ENCODE results near the gene MTFMT. TPM values are rescaled to one million over a fixed set of nuclear protein-coding genes. Genes with fewer than 3 reads are reported as not detected.
A peak's percentile ranks its signal among the peaks of the same experiment; 100 is the strongest.

MTFMT gene
- total and polyA plus RNA-seq, 2 of the 13 experiments (the other 11 are each of a cell fraction or from before 2014, with no cell fraction given) = 9.9 to 23.2 TPM

DNA sequence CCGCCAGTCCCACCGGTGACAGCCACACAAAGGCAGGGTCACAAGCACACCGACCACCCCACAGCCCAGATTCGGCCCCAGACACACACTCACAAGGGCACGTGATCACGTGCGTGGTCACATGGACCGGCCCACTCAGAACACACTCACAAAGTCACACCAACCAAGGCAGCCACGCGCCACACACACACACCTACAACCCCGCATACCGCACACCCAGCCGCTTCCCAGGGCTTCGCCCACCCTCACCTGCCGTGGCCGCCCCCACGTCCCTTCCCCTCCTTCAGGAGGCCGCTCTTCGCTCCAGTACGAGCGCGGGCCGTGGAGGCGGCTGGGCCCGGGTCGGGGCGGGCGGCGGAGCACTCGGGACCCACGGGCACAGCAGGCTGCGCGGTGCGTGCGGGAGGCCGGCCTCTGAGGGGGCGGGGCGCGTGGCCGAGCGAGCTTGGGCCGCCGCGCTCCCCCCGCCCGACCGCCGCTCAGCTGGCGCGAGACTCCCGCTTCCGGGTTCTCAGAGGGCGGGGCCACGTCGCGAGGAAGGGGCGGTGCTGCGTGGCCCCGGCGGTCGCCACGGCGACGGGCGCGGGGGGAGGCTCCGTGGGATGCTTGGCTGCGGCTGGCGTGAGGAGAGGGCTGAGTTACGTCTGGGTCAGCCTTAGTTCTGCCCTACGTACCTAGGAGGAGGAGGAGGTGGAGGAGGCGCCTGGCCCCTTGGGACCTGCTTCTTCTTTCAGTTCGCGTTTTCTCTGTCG lies 39.8 kb downstream of the MTFMT start, which contains the start of gene SPG21 (continued):
- TF ChIP-seq, protein P1, sequence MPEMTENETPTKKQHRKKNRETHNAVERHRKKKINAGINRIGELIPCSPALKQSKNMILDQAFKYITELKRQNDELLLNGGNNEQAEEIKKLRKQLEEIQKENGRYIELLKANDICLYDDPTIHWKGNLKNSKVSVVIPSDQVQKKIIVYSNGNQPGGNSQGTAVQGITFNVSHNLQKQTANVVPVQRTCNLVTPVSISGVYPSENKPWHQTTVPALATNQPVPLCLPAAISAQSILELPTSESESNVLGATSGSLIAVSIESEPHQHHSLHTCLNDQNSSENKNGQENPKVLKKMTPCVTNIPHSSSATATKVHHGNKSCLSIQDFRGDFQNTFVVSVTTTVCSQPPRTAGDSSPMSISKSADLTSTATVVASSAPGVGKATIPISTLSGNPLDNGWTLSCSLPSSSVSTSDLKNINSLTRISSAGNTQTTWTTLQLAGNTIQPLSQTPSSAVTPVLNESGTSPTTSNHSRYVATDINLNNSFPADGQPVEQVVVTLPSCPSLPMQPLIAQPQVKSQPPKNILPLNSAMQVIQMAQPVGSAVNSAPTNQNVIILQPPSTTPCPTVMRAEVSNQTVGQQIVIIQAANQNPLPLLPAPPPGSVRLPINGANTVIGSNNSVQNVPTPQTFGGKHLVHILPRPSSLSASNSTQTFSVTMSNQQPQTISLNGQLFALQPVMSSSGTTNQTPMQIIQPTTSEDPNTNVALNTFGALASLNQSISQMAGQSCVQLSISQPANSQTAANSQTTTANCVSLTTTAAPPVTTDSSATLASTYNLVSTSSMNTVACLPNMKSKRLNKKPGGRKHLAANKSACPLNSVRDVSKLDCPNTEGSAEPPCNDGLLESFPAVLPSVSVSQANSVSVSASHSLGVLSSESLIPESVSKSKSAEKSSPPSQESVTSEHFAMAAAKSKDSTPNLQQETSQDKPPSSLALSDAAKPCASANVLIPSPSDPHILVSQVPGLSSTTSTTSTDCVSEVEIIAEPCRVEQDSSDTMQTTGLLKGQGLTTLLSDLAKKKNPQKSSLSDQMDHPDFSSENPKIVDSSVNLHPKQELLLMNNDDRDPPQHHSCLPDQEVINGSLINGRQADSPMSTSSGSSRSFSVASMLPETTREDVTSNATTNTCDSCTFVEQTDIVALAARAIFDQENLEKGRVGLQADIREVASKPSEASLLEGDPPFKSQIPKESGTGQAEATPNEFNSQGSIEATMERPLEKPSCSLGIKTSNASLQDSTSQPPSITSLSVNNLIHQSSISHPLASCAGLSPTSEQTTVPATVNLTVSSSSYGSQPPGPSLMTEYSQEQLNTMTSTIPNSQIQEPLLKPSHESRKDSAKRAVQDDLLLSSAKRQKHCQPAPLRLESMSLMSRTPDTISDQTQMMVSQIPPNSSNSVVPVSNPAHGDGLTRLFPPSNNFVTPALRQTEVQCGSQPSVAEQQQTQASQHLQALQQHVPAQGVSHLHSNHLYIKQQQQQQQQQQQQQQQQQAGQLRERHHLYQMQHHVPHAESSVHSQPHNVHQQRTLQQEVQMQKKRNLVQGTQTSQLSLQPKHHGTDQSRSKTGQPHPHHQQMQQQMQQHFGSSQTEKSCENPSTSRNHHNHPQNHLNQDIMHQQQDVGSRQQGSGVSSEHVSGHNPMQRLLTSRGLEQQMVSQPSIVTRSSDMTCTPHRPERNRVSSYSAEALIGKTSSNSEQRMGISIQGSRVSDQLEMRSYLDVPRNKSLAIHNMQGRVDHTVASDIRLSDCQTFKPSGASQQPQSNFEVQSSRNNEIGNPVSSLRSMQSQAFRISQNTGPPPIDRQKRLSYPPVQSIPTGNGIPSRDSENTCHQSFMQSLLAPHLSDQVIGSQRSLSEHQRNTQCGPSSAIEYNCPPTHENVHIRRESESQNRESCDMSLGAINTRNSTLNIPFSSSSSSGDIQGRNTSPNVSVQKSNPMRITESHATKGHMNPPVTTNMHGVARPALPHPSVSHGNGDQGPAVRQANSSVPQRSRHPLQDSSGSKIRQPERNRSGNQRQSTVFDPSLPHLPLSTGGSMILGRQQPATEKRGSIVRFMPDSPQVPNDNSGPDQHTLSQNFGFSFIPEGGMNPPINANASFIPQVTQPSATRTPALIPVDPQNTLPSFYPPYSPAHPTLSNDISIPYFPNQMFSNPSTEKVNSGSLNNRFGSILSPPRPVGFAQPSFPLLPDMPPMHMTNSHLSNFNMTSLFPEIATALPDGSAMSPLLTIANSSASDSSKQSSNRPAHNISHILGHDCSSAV (CRISPR knock-in tag; IDR thresholded peaks at IDR 0.05; ENCODE audit: borderline replicate concordance) = no peak
- TF ChIP-seq CENPX (CRISPR knock-in tag; IDR thresholded peaks at IDR 0.05) (no peak), ZNF446 (CRISPR knock-in tag; IDR thresholded peaks at IDR 0.05) (no peak), HOXA9 (CRISPR knock-in tag; IDR thresholded peaks at IDR 0.05; ENCODE audit: borderline replicate concordance) (no peak), ZMAT3 (CRISPR knock-in tag; conservative IDR thresholded peaks at IDR 0.05) (peak; percentile 72; the same call in 1 of the 2 replicates), ZNF333 (CRISPR knock-in tag; IDR thresholded peaks at IDR 0.05; ENCODE audit: borderline replicate concordance) (peak; percentile 85; the same call in 1 of the 2 replicates)
- TF ChIP-seq, protein P2, sequence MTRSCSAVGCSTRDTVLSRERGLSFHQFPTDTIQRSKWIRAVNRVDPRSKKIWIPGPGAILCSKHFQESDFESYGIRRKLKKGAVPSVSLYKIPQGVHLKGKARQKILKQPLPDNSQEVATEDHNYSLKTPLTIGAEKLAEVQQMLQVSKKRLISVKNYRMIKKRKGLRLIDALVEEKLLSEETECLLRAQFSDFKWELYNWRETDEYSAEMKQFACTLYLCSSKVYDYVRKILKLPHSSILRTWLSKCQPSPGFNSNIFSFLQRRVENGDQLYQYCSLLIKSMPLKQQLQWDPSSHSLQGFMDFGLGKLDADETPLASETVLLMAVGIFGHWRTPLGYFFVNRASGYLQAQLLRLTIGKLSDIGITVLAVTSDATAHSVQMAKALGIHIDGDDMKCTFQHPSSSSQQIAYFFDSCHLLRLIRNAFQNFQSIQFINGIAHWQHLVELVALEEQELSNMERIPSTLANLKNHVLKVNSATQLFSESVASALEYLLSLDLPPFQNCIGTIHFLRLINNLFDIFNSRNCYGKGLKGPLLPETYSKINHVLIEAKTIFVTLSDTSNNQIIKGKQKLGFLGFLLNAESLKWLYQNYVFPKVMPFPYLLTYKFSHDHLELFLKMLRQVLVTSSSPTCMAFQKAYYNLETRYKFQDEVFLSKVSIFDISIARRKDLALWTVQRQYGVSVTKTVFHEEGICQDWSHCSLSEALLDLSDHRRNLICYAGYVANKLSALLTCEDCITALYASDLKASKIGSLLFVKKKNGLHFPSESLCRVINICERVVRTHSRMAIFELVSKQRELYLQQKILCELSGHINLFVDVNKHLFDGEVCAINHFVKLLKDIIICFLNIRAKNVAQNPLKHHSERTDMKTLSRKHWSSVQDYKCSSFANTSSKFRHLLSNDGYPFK (CRISPR knock-in tag; IDR thresholded peaks at IDR 0.05; ENCODE audit: borderline replicate concordance) = peak; percentile 35; the same call in 1 of the 2 replicates
- TF ChIP-seq, protein P3, sequence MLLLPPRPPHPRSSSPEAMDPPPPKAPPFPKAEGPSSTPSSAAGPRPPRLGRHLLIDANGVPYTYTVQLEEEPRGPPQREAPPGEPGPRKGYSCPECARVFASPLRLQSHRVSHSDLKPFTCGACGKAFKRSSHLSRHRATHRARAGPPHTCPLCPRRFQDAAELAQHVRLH (CRISPR knock-in tag; IDR thresholded peaks at IDR 0.05; ENCODE audit: borderline replicate concordance, low read depth) = no peak
- TF ChIP-seq, protein P4, sequence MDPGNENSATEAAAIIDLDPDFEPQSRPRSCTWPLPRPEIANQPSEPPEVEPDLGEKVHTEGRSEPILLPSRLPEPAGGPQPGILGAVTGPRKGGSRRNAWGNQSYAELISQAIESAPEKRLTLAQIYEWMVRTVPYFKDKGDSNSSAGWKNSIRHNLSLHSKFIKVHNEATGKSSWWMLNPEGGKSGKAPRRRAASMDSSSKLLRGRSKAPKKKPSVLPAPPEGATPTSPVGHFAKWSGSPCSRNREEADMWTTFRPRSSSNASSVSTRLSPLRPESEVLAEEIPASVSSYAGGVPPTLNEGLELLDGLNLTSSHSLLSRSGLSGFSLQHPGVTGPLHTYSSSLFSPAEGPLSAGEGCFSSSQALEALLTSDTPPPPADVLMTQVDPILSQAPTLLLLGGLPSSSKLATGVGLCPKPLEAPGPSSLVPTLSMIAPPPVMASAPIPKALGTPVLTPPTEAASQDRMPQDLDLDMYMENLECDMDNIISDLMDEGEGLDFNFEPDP (CRISPR knock-in tag; conservative IDR thresholded peaks at IDR 0.05) = no peak
- TF ChIP-seq, protein P5, sequence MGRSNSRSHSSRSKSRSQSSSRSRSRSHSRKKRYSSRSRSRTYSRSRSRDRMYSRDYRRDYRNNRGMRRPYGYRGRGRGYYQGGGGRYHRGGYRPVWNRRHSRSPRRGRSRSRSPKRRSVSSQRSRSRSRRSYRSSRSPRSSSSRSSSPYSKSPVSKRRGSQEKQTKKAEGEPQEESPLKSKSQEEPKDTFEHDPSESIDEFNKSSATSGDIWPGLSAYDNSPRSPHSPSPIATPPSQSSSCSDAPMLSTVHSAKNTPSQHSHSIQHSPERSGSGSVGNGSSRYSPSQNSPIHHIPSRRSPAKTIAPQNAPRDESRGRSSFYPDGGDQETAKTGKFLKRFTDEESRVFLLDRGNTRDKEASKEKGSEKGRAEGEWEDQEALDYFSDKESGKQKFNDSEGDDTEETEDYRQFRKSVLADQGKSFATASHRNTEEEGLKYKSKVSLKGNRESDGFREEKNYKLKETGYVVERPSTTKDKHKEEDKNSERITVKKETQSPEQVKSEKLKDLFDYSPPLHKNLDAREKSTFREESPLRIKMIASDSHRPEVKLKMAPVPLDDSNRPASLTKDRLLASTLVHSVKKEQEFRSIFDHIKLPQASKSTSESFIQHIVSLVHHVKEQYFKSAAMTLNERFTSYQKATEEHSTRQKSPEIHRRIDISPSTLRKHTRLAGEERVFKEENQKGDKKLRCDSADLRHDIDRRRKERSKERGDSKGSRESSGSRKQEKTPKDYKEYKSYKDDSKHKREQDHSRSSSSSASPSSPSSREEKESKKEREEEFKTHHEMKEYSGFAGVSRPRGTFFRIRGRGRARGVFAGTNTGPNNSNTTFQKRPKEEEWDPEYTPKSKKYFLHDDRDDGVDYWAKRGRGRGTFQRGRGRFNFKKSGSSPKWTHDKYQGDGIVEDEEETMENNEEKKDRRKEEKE (IDR thresholded peaks at IDR 0.05) = no peak
